NCI-H524 (cell line): ENCODE results near the gene AP1B1.
A peak's percentile ranks its signal among the peaks of the same experiment; 100 is the strongest.

Source experiments
- DNase-seq, 2 experiments: peaks; one replicate each; lab custom pipeline; 2025; lab: John Stamatoyannopoulos, UW

Gene AP1B1

GRCh38 chr22:29331658-29332300 lies 56.6 kb downstream of the AP1B1 start:
- no peak for DNase-seq

- DNase-seq: no peak
These were observed 57.2 kb downstream of the AP1B1 start for GRCh38 chr22:29331213-29331612.

- no peak for DNase-seq
These were observed 57.6 kb downstream of the AP1B1 start for GRCh38 chr22:29330753-29331152.

- DNase-seq: no peak
These were observed 58.1 kb downstream of the AP1B1 start for GRCh38 chr22:29330291-29330690.

GRCh38 chr22:29329581-29329980 lies 58.8 kb downstream of the AP1B1 start:
- no peak for DNase-seq

- DNase-seq: peak in 1 of 2 experiments; percentile 81
These were observed 59.5 kb downstream of the AP1B1 start for GRCh38 chr22:29328566-29329500.

GRCh38 chr22:29328055-29328454 lies 60.3 kb downstream of the AP1B1 start:
- DNase-seq: no peak

- no peak for DNase-seq
These were observed 61.1 kb downstream of the AP1B1 start for GRCh38 chr22:29327089-29327764.

- no peak for DNase-seq
These were observed 61.9 kb downstream of the AP1B1 start for GRCh38 chr22:29326481-29326880.

GRCh38 chr22:29325785-29326315 lies 62.5 kb downstream of the AP1B1 start:
- no peak for DNase-seq

- no peak for DNase-seq
These were observed 63.0 kb downstream of the AP1B1 start for GRCh38 chr22:29325356-29325755.

GRCh38 chr22:29323641-29324040 lies 64.7 kb downstream of the AP1B1 start:
- no peak for DNase-seq

GRCh38 chr22:29320546-29320945 lies 67.8 kb downstream of the AP1B1 start:
- DNase-seq: peak in 1 of 2 experiments; percentile 27

- DNase-seq: no peak
These were observed 69.3 kb downstream of the AP1B1 start for GRCh38 chr22:29319072-29319471.

- no peak for DNase-seq
These were observed 70.4 kb downstream of the AP1B1 start for GRCh38 chr22:29317827-29318454.

- no peak for DNase-seq
These were observed 72.1 kb downstream of the AP1B1 start for GRCh38 chr22:29316141-29316828.

- peak in 1 of 2 experiments; percentile 26 for DNase-seq
These were observed 72.9 kb downstream of the AP1B1 start, which contains the start of gene RASL10A for GRCh38 chr22:29315286-29316140. Gene RASL10A, minus strand, starts transcription at chr22:29315697. Its CDS starts 451 bp downstream, at chr22:29315246.

- peak in 1 of 2 experiments; percentile 34 for DNase-seq
These were observed 73.7 kb downstream of the AP1B1 start for GRCh38 chr22:29314537-29315285.
